PC-9 (cell line): ENCODE data around the gene FNDC3B.

Source experiments
- EZH2 ChIP-seq: fragments of 200-600 bp; sonication (generic); IDR thresholded peaks from 2 replicates; pipeline ENCODE4 v1.8.0; 2017; ENCODE audit warnings: antibody characterized with exemption, low read depth
- TF ChIP-seq, protein P1 (sequence below): fragments of 200-600 bp; sonication (generic); conservative IDR thresholded peaks from 2 replicates; pipeline ENCODE4 v1.6.1; 2017; ENCODE audit warnings: mixed run types, antibody characterized with exemption, mild to moderate bottlenecking, moderate library complexity

DNA sequence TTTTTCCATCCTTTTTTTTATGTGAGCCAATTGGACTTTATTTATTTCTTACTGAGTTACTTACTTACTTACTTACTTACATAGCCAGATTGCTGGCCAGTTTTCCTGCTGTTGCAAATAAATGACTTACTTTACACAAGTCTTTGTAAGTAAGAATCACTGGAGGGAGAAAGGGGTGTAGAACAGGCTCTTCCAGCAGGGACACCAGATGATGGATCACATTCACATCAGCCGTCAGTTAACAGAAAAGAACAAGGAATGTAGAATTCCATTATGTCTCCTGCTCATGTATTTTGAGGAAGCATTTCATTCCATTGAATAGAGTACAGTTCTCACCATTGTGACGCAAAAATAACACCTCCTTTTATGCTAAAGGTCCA is 188.6 kb downstream of the FNDC3B start:
- TF ChIP-seq, protein P1, sequence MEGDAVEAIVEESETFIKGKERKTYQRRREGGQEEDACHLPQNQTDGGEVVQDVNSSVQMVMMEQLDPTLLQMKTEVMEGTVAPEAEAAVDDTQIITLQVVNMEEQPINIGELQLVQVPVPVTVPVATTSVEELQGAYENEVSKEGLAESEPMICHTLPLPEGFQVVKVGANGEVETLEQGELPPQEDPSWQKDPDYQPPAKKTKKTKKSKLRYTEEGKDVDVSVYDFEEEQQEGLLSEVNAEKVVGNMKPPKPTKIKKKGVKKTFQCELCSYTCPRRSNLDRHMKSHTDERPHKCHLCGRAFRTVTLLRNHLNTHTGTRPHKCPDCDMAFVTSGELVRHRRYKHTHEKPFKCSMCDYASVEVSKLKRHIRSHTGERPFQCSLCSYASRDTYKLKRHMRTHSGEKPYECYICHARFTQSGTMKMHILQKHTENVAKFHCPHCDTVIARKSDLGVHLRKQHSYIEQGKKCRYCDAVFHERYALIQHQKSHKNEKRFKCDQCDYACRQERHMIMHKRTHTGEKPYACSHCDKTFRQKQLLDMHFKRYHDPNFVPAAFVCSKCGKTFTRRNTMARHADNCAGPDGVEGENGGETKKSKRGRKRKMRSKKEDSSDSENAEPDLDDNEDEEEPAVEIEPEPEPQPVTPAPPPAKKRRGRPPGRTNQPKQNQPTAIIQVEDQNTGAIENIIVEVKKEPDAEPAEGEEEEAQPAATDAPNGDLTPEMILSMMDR, result no peak
- no peak for TF ChIP-seq EZH2
